ENCODE measurements around the gene SPINT2.

SPINT2 gene

GRCh38 chr19:38268539-38268938 lies 4.2 kb downstream of the SPINT2 start:
- Histone ChIP-seq H2BK5ac (ENCODE audit: low read length) (no peak overlapping the region), H3K4me1 (ENCODE audit: control insufficient read depth in 2 of 2, insufficient read depth in 1 of 2, low read depth in 1 of 2, low read length in 2 of 2) (peaks cover 20 to 22% of the 10 kb centered on the region in 2 donors), H3K27ac (replicated peaks; ENCODE audit: low read length) (no peak overlapping the region), H3K27me3 (ENCODE audit: control insufficient read depth in 3 of 3, insufficient read depth in 3 of 3, low read depth in 1 of 3, low read length in 3 of 3) (peaks cover 0 to 57% (median 2%) of the 10 kb centered on the region in 3 experiments), H2BK15ac (ENCODE audit: low read length) (no peak overlapping the region), H3K14ac (ENCODE audit: low read length) (no peak overlapping the region), H3K9ac (ENCODE audit: low read depth, low read length, poor library complexity) (no peak overlapping the region), H3K9me3 (replicated peaks in 1 of 2; ENCODE audit: control insufficient read depth in 2 of 2, insufficient read depth in 1 of 2, low read depth in 1 of 2, low read length in 2 of 2) (no peaks in the 10 kb centered on the region), H2BK12ac (ENCODE audit: low read length) (no peak overlapping the region), H2AFZ (ENCODE audit: low read length) (no peak overlapping the region), H2AK5ac (ENCODE audit: low read depth, low read length) (no peak overlapping the region), H3K36me3 (replicated peaks in 1 of 2; ENCODE audit: control insufficient read depth in 2 of 2, insufficient read depth in 2 of 2, low read length in 2 of 2) (no peaks in the 10 kb centered on the region), H4K91ac (ENCODE audit: low read depth, low read length, poor library complexity) (no peak overlapping the region), H3K4ac (ENCODE audit: low read length) (no peak overlapping the region), H3K18ac (ENCODE audit: low read length) (no peak overlapping the region), H4K8ac (ENCODE audit: low read depth, low read length) (no peak overlapping the region), H3K4me2 (ENCODE audit: insufficient read depth, low read length, poor library complexity, severe bottlenecking) (no peak overlapping the region), H2BK120ac (ENCODE audit: low read depth, low read length) (no peak overlapping the region), H3K4me3 (ENCODE audit: low read length in 2 of 2) (no peak overlapping the region), H3K23ac (ENCODE audit: low read depth, low read length, poor library complexity) (no peak overlapping the region), H3K79me1 (ENCODE audit: low read depth, low read length) (no peaks in the 10 kb centered on the region)
- no peak for DNase-seq (ENCODE audit: low spot score)
- no CpG with 5 or more reads among the region's 8 CpGs for WGBS, 2 donors (ENCODE audit: extremely low coverage in 2 of 2, insufficient read length in 2 of 2, insufficient replicate concordance in 1 of 2)

GRCh38 chr19:38270587-38271167 lies 6.3 kb downstream of the SPINT2 start:
- Histone ChIP-seq H2BK12ac (ENCODE audit: low read length) (no peak overlapping the region), H3K27ac (replicated peaks; ENCODE audit: low read length) (no peak overlapping the region), H3K4ac (ENCODE audit: low read length) (no peak overlapping the region), H3K9me3 (replicated peaks in 1 of 2; ENCODE audit: control insufficient read depth in 2 of 2, insufficient read depth in 1 of 2, low read depth in 1 of 2, low read length in 2 of 2) (no peaks in the 10 kb centered on the region), H3K36me3 (replicated peaks in 1 of 2; ENCODE audit: control insufficient read depth in 2 of 2, insufficient read depth in 2 of 2, low read length in 2 of 2) (no peaks in the 10 kb centered on the region), H4K8ac (ENCODE audit: low read depth, low read length) (no peak overlapping the region), H3K14ac (ENCODE audit: low read length) (peak overlapping the region; percentile 12), H3K4me3 (ENCODE audit: low read length in 2 of 2) (no peak overlapping the region), H2BK5ac (ENCODE audit: low read length) (no peak overlapping the region), H3K23ac (ENCODE audit: low read depth, low read length, poor library complexity) (no peak overlapping the region), H3K4me1 (ENCODE audit: control insufficient read depth in 2 of 2, insufficient read depth in 1 of 2, low read depth in 1 of 2, low read length in 2 of 2) (peaks cover 13 to 14% of the 10 kb centered on the region in 2 donors), H3K9ac (ENCODE audit: low read depth, low read length, poor library complexity) (no peak overlapping the region), H2BK120ac (ENCODE audit: low read depth, low read length) (no peak overlapping the region), H2BK15ac (ENCODE audit: low read length) (no peak overlapping the region), H2AFZ (ENCODE audit: low read length) (no peak overlapping the region), H2AK5ac (ENCODE audit: low read depth, low read length) (peak overlapping the region; percentile 53), H3K18ac (ENCODE audit: low read length) (no peak overlapping the region), H3K4me2 (ENCODE audit: insufficient read depth, low read length, poor library complexity, severe bottlenecking) (no peak overlapping the region), H3K79me1 (ENCODE audit: low read depth, low read length) (no peaks in the 10 kb centered on the region), H4K91ac (ENCODE audit: low read depth, low read length, poor library complexity) (no peak overlapping the region), H3K27me3 (ENCODE audit: control insufficient read depth in 3 of 3, insufficient read depth in 3 of 3, low read depth in 1 of 3, low read length in 3 of 3) (peaks cover 0 to 43% (median 0%) of the 10 kb centered on the region in 3 experiments)
- DNase-seq (ENCODE audit: low spot score): no peak
- no CpG with 5 or more reads among the region's 5 CpGs for WGBS, 2 donors (ENCODE audit: extremely low coverage in 2 of 2, insufficient read length in 2 of 2, insufficient replicate concordance in 1 of 2)

GRCh38 chr19:38273499-38273898 lies 9.1 kb downstream of the SPINT2 start:
- H2BK120ac ChIP-seq (ENCODE audit: low read depth, low read length): no peak overlapping the region
- DNase-seq (ENCODE audit: low spot score): no peak
- no peak overlapping the region for H2AK5ac ChIP-seq (ENCODE audit: low read depth, low read length)
- no peak overlapping the region for H3K9ac ChIP-seq (ENCODE audit: low read depth, low read length, poor library complexity)
- H3K4ac ChIP-seq (ENCODE audit: low read length): no peak overlapping the region
- H3K18ac ChIP-seq (ENCODE audit: low read length): no peak overlapping the region
- H3K9me3 ChIP-seq (replicated peaks in 1 of 2; ENCODE audit: control insufficient read depth in 2 of 2, insufficient read depth in 1 of 2, low read depth in 1 of 2, low read length in 2 of 2): no peaks in the 10 kb centered on the region
- H3K4me3 ChIP-seq (ENCODE audit: low read length in 2 of 2): no peak overlapping the region
- H4K91ac ChIP-seq (ENCODE audit: low read depth, low read length, poor library complexity): no peak overlapping the region
- H3K27ac ChIP-seq (replicated peaks; ENCODE audit: low read length): no peak overlapping the region
- H3K23ac ChIP-seq (ENCODE audit: low read depth, low read length, poor library complexity): no peak overlapping the region
- H4K8ac ChIP-seq (ENCODE audit: low read depth, low read length): no peak overlapping the region
- H3K36me3 ChIP-seq (replicated peaks in 1 of 2; ENCODE audit: control insufficient read depth in 2 of 2, insufficient read depth in 2 of 2, low read length in 2 of 2): no peaks in the 10 kb centered on the region
- no peak overlapping the region for H2BK15ac ChIP-seq (ENCODE audit: low read length)
- H3K14ac ChIP-seq (ENCODE audit: low read length): no peak overlapping the region
- no CpG with 5 or more reads among the region's 2 CpGs for WGBS, 2 donors (ENCODE audit: extremely low coverage in 2 of 2, insufficient read length in 2 of 2, insufficient replicate concordance in 1 of 2)
- no peak overlapping the region for H2AFZ ChIP-seq (ENCODE audit: low read length)
- H2BK5ac ChIP-seq (ENCODE audit: low read length): no peak overlapping the region
- peaks cover 0 to 16% (median 0%) of the 10 kb centered on the region in 3 experiments for H3K27me3 ChIP-seq (ENCODE audit: control insufficient read depth in 3 of 3, insufficient read depth in 3 of 3, low read depth in 1 of 3, low read length in 3 of 3)
- H3K4me2 ChIP-seq (ENCODE audit: insufficient read depth, low read length, poor library complexity, severe bottlenecking): no peak overlapping the region
- H3K4me1 ChIP-seq (ENCODE audit: control insufficient read depth in 2 of 2, insufficient read depth in 1 of 2, low read depth in 1 of 2, low read length in 2 of 2): peaks cover 10 to 12% of the 10 kb centered on the region in 2 donors
- H2BK12ac ChIP-seq (ENCODE audit: low read length): no peak overlapping the region
- H3K79me1 ChIP-seq (ENCODE audit: low read depth, low read length): no peaks in the 10 kb centered on the region

- H2BK15ac ChIP-seq (ENCODE audit: low read length): no peak overlapping the region
- no peak overlapping the region for H3K23ac ChIP-seq (ENCODE audit: low read depth, low read length, poor library complexity)
- no peaks in the 10 kb centered on the region for H3K36me3 ChIP-seq (replicated peaks in 1 of 2; ENCODE audit: control insufficient read depth in 2 of 2, insufficient read depth in 2 of 2, low read length in 2 of 2)
- no peak overlapping the region for H3K4me3 ChIP-seq (ENCODE audit: low read length in 2 of 2)
- H2AFZ ChIP-seq (ENCODE audit: low read length): no peak overlapping the region
- H3K18ac ChIP-seq (ENCODE audit: low read length): no peak overlapping the region
- no peak overlapping the region for H3K14ac ChIP-seq (ENCODE audit: low read length)
- WGBS, 2 donors (ENCODE audit: extremely low coverage in 2 of 2, insufficient read length in 2 of 2, insufficient replicate concordance in 1 of 2): no CpG with 5 or more reads among the region's 9 CpGs
- no peak overlapping the region for H4K91ac ChIP-seq (ENCODE audit: low read depth, low read length, poor library complexity)
- no peak overlapping the region for H4K8ac ChIP-seq (ENCODE audit: low read depth, low read length)
- peaks cover 10 to 16% of the 10 kb centered on the region in 2 donors for H3K4me1 ChIP-seq (ENCODE audit: control insufficient read depth in 2 of 2, insufficient read depth in 1 of 2, low read depth in 1 of 2, low read length in 2 of 2)
- no peaks in the 10 kb centered on the region for H3K79me1 ChIP-seq (ENCODE audit: low read depth, low read length)
- H3K27me3 ChIP-seq (ENCODE audit: control insufficient read depth in 3 of 3, insufficient read depth in 3 of 3, low read depth in 1 of 3, low read length in 3 of 3): peaks cover 0 to 12% (median 0%) of the 10 kb centered on the region in 3 experiments
- H3K9me3 ChIP-seq (replicated peaks in 1 of 2; ENCODE audit: control insufficient read depth in 2 of 2, insufficient read depth in 1 of 2, low read depth in 1 of 2, low read length in 2 of 2): no peaks in the 10 kb centered on the region
- no peak overlapping the region for H3K4me2 ChIP-seq (ENCODE audit: insufficient read depth, low read length, poor library complexity, severe bottlenecking)
- no peak overlapping the region for H3K4ac ChIP-seq (ENCODE audit: low read length)
- no peak overlapping the region for H3K27ac ChIP-seq (replicated peaks; ENCODE audit: low read length)
- no peak overlapping the region for H2AK5ac ChIP-seq (ENCODE audit: low read depth, low read length)
- DNase-seq (ENCODE audit: low spot score): no peak
- H2BK12ac ChIP-seq (ENCODE audit: low read length): no peak overlapping the region
- H2BK5ac ChIP-seq (ENCODE audit: low read length): no peak overlapping the region
- H2BK120ac ChIP-seq (ENCODE audit: low read depth, low read length): no peak overlapping the region
- no peak overlapping the region for H3K9ac ChIP-seq (ENCODE audit: low read depth, low read length, poor library complexity)
These were observed 10.4 kb downstream of the SPINT2 start for GRCh38 chr19:38274739-38275138.

Measured in neuronal stem cell (in vitro differentiated cells).